ENCODE data around the gene MOB2.

GRCh38 chr11:1530686-1531448 is 44.3 kb upstream of the MOB2 start:
- TF ChIP-seq RARB (CRISPR knock-in tag; IDR thresholded peaks at IDR 0.05) (no peak), TSHZ2 (CRISPR knock-in tag; IDR thresholded peaks at IDR 0.05) (no peak), CREB5 (CRISPR knock-in tag; IDR thresholded peaks at IDR 0.05; ENCODE audit: low read depth) (no peak), GLIS3 (CRISPR knock-in tag; IDR thresholded peaks at IDR 0.05) (no peak), CSRNP3 (CRISPR knock-in tag; IDR thresholded peaks at IDR 0.05) (no peak), ZFP30 (CRISPR knock-in tag; IDR thresholded peaks at IDR 0.05) (no peak), PATZ1 (CRISPR knock-in tag; IDR thresholded peaks at IDR 0.05; ENCODE audit: borderline replicate concordance) (no peak), ZFP3 (CRISPR knock-in tag; IDR thresholded peaks at IDR 0.05) (no peak), ESRRG (CRISPR knock-in tag; IDR thresholded peaks at IDR 0.05) (no peak), SNAI2 (CRISPR knock-in tag; IDR thresholded peaks at IDR 0.05) (no peak)
